NCI-H2196 treated with DMSO at 0.1 percent for 48 hours (cell line): ENCODE results near the gene MAJIN.
"Not testable (repeated sequence)": the region's sequence is repeated elsewhere in the genome, so short reads cannot be mapped to it uniquely, and the experiment has no call there.

Source experiments
- DNase-seq: peaks from one replicate; lab custom pipeline; 2025; ENCODE audit not compliant: unreplicated experiment; lab: John Stamatoyannopoulos, UW

MAJIN gene

DNA sequence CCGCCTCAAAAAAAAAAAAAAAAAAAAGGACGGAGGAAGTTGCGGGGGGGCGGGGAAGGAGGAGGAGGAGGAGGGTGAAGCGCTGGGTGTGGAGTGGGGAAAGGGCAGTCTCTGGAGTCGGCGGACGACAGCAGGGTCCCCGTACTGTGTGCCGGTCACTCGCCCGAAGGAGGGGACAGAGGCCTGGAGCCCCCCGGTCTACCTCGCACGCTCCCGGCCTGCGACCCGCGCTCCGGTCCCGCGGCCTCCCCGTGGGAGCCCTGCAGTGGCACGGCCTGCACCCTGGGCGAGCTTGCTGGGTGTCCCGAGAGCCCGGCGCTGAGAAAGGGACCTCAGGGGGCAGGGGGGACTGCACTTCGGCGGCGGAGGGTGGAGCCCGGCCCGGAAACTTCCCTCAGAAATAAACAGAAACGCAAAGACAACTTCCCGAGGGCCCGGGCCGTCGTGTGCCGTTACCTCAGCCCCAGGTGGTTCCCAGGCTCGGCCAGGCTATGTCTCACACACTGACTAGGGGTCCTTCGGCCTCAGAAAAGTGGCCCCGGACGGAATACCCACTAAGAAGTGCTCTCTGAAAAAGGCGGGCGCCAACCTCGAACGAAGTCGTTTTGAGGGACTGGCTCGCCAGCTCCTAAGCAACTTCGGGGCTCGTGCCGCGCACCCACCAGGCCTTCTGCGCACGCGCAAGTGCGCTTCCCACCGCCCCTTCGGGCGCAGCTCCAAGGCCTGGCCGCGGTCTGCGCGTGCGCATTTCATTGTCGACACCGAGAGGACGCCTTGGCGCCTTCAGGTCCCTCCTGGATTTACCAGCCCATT lies at the start of gene MAJIN:
MAJIN (minus strand) TSS at position 688 of the 813 bp plus-strand sequence. CDS start 12,703 bp downstream, outside the sequence.
- DNase-seq, result no peak

GRCh38 chr11:65021509-65021908 lies 49.6 kb upstream of the MAJIN start:
- DNase-seq, result no peak

DNA sequence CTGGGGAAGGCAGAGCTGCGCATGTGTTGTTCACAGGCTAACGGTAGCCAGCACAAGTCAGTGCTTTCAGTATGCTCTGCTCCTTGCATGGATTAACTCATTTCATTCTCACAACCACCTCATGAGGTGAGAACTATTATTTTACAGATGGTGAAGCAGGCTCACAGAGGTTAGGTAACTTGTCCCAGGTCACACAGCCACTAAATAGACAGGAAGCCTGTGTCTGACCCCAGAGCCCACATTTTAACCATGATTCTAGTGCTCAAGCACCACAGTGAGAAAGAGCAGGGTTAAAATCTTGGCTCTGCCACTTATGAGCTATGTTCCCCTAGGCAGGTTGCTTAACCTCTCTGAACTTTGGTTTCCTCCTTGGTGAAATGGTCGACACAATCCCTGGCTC lies 49.1 kb upstream of the MAJIN start:
- no peak for DNase-seq

DNA sequence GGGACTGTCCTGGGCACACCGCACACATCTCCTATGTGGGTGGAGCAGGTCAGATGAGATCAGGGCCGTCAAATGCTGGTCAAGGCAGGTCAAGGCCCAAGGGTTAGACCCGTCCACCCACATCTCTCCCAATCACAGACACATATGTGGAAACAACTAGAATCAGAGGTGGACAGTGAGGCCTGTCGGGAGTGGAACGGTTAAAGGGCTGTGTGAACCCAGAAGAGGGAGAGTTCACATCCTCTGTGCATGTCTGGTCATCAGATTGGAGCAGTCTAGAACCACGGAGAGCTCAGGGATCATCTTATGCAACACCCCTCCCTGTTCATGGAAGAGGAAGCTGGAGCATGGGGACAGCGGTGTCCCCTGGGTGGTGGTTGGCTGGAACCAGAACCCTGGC lies 47.9 kb upstream of the MAJIN start:
- DNase-seq, result no peak

DNA sequence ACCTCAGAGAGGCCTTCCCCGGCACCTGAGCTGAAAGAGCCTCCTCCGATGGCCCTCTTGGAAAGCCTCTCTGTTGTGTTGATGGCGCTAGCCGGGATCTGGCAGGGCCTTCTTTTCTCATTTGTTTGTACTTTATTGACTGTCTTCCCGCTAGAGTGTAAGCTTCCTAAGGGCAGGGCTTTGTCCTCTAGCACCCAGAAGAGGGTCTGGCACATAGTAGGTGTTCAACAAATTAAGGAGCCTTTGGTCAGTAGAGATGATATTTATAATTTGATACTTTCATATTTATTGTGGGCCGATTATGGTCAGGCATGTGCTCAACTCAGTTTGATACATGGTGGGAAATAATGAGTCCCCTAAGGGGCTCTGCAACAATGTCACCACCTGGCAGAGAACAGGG lies 46.0 kb upstream of the MAJIN start:
- DNase-seq, result no peak

DNA sequence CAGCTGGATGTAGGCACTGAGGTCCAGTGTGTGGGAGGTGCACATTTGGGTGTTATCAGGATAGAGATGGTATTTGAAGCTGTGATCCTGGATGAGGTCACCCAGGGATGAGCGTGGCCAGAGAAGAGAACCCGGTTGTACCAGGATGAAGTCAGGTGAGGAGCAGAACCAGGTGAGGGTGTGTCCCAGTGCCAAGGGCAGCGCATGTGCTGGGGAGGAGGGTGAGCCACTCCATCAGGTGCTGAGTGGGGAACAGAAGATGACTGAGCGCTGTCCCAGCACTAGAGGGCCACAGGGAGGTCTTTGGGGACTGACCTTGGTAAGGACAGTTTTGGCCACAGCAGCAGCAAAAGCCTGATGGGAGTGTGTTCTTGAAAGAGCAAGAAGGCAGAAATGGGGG lies 44.8 kb upstream of the MAJIN start:
- DNase-seq, result no peak

DNA sequence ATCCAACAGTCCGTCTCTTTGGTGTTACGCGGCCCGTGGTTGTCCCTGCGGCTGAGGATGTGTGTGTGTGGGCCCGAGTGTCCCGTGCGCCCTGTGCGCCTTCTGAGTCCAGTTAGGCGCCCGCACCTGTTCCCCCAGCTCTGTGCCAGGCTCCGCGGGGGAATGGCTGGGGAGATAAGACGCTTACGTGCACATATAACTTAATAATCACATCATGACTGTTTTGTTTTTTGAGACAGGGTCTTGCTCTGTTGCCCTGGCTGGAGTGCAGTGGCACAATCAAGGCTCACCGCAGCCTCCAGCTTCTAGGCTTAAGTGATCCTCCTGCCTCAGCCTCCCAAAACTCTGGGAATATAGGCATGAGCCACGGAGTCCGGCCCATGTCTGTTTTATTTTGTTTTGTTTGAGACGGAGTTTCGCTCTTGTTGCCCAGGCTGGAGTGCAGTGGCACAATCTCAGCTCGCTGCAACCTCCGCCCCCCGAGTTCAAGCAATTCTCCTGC lies 42.9 kb upstream of the MAJIN start:
- no peak for DNase-seq

GRCh38 chr11:65013888-65014725 lies 42.2 kb upstream of the MAJIN start, which contains the start of gene ARL2:
TSS of gene ARL2 (plus strand) at chr11:65014160. CDS start at chr11:65014208, 48 bp downstream.
- peak; percentile 70 for DNase-seq

GRCh38 chr11:65013130-65013887 lies 41.4 kb upstream of the MAJIN start:
- peak; percentile 79 for DNase-seq

DNA sequence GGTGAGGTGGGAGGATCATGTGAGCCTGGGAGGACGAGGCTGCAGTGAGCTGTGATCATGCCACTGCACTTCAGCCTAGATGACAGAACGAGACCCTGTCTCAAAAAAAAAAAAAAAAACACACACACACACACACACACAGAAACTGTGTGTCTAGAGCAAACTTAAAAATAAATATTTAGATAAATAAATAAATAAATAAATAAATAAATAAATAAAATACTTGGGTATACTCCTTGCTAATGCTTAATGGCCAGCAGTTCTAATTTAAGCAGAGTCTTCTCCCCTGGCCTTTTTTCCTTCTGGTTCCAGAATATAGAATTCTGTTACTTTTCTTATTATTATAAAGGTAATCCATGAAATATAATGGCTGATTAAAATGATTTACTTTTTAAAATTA lies 37.0 kb upstream of the MAJIN start:
- no peak for DNase-seq

DNA sequence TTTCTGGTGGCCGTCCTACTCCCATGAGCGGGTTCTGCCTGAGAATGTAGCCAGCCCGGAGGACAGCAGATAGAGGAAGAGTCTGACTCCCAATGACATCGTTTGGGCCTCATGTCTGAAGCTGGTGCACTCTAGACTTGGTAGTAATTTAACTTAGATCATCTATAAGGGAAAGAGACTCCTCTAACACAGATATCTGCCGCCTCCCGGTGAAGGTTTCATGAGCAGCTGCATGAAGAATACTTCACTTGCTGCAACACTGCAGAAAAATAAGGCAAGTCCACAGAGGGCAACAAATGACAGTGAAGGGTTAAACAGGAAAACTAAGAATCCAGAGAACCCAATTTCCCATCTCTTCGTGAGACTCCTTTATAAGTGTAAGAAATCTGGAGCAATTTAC lies 36.1 kb upstream of the MAJIN start:
- no peak for DNase-seq

DNA sequence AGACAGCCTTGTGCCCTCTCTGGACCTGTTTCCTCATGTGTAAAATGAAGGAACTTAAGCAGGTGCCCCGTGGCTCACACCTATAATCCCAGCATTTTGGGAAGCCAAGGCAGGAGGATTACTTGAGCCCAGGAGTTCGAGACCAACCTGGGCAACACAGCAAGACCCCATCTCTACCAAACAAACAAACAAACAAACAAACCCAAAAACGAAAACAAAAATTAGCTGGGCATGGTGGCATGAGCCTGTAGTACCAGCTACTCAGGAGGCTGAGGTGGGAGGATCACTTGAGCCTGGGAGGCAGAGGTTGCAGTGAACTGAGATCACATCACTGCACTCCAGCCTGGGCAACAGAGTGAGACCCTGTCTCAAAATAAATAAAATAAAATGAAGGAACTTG lies 32.1 kb upstream of the MAJIN start:
- not testable (repeated sequence) for DNase-seq

DNA sequence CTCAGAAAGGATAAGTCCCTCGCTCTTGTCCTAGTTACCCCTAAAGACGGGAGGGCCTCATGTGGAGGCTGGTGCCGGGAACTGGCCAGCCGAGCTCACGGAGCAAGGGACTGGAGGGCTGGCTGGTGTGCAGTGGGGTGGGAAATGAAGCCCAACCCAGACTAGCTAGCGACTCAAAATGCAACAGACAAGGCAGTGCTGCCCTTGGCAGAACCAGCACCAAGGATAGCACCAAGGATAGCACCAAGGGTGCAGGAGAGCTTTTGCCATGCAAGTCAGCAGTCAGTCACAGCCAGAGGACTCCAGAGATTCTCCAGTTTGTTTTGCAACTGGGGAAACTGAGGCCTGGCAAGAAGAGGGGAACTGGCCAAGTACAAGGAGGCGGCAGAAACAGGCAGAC lies 31.4 kb upstream of the MAJIN start:
- no peak for DNase-seq

GRCh38 chr11:65002706-65003105 lies 30.8 kb upstream of the MAJIN start:
- no peak for DNase-seq

GRCh38 chr11:64999478-64999877 lies 27.6 kb upstream of the MAJIN start:
- DNase-seq, result no peak

DNA sequence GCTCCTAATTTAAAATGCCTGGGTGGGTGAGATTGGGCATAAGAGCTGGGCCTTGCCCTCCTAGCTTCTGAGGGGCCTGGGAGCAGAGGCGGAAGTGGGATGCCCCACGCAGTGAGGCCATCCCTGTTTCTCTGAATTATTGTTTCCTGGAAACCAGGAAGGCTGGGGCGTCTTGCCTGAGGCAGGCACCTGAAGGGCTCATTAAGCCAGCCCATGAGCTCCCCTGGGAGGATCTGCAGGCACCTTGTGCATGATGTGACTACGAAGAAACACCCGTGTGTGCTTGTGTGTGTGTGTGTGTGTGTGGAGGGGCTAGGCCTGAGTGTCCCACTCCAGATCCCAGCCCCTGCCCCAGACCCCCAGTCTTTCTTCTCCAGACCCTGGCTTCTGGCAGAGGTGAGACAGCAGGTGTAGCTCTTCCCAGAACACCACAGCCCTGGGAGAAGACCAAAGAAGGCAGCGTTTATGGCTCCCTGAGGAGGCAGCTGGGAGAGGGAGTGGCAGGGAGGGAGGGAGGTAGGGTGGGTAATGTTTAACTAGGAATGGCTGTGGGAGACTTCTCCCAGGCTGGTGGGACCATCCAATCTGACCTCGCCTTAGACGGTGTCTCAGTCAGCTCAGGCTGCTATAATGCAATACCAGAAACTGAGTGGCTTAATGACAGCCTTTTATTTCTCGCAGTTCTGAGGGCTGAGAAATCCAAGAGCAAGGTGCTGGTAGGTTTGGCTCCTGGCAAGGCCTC lies 27.0 kb upstream of the MAJIN start:
- DNase-seq, result no peak

DNA sequence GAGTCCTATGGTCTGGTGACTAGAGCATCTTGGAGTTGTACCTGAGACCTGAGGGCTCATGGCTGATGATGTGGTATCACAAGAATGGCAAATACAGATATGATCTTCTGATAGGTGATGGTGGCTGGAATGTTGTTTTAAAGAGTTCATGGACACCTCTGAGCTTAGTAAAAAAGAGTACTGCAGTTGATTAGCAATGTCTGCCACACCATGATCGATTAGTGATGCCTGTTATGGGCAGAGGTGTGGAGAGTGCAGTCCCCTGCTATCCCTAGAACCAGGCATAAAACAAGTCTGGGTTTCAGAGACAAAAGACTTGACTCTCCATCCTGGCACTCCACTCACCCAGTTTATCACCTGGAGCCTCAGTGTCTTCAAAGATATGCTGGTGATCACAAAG lies 26.2 kb upstream of the MAJIN start:
- DNase-seq, result peak; percentile 18

DNA sequence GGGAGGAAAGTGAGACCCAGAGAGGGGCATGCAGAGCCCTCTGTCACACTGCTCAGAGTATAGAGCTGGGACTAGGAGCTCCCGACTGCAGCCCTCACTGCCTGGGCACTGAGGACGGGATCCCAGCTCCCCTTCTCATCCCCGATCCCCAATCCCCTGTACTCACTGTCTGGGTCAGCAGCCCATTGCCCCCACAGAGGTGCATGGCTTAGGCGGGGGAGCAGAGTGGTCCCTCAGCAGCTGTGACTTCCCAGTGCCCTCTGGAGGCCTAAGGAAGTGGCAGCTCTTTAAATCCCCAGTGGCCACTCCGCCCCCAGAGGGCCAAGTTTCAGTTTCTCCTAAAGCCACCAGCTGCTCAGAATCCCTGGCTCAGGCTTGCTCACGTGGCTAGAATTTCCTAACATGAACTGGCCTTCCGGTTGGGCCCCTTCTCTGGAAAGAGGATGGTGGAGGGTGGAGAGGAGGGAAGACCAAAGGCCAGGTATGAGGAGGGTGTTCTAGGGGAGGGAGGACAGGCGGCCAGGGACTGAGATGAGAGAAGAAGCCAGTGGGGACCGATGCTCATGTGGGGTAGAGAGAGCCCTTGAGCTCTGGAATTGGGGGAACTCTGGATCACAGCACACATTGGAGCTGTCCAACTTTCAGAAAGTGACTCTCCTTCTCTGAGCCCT lies 24.9 kb upstream of the MAJIN start, which contains the start of gene BATF2:
BATF2 (minus strand) TSS at position 262 of the 671 bp plus-strand sequence; CDS start at position 205, 57 bp downstream.
- DNase-seq, result peak; percentile 93

- no peak for DNase-seq
Observed at GRCh38 chr11:64996327-64996709, 24.4 kb upstream of the MAJIN start.

DNA sequence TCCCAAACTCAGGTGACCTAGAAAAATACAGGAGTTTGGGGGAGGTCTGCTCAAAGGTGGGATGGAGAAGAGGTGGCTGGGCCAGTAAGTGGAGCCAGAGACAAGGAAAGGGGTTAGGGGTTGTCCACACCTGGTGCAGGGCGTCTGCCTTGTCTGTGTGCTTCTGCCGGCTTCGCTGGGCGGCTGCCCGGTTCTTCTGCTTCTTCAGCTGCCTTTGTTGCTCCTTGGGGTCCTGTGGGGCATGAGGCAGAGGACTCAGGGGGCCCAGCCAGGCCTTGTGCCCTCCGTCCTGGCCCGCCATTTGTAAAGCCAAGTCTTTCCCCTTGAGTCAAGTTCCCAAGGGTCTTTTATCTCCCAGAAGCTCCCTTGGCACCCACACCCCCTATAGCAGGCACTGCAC lies 22.4 kb upstream of the MAJIN start:
- no peak for DNase-seq
